ENCODE measurements around the gene TULP1.

The TULP1 gene

GRCh38 chr6:35473850-35474130 lies 38.9 kb downstream of the TULP1 start:
- Histone ChIP-seq H4K20me1 (ENCODE audit: insufficient read depth, low read length) (peaks cover 46% of the 10 kb centered on the region), H3K27me3 (ENCODE audit: insufficient read depth, low read length, poor library complexity) (no peaks in the 10 kb centered on the region), H3K79me2 (ENCODE audit: insufficient read depth, low read length) (peaks cover 24% of the 10 kb centered on the region), H2AFZ (ENCODE audit: low read depth, low read length) (no peak overlapping the region), H3K9ac (ENCODE audit: low read depth, low read length) (no peak overlapping the region), H3K4me3 (ENCODE audit: low read depth in 1 of 2, low read length in 2 of 2) (no peak overlapping the region), H3K4me2 (ENCODE audit: insufficient read depth, low read length) (no peak overlapping the region), H3K4me1 (ENCODE audit: insufficient read depth, low read length) (peaks cover 23% of the 10 kb centered on the region), H3K27ac (ENCODE audit: low read length) (no peak overlapping the region), H3K9me3 (ENCODE audit: insufficient read depth, low read length, severe bottlenecking) (no peaks in the 10 kb centered on the region), H3K36me3 (ENCODE audit: insufficient read depth, low read length) (peaks cover 42% of the 10 kb centered on the region)
- DNase-seq (no peak), ATAC-seq (ENCODE audit: insufficient read depth, low read depth) (no peak; the same call in 2 of the 3 replicates)
- TF ChIP-seq CTCF (IDR thresholded peaks at IDR 0.05; ENCODE audit: borderline replicate concordance, extremely low read depth, low read length, poor library complexity, severe bottlenecking): no peak

GRCh38 chr6:35473075-35473849 lies 39.4 kb downstream of the TULP1 start:
- TF ChIP-seq EZH2 (IDR thresholded peaks at IDR 0.05; ENCODE audit: borderline replicate concordance, low read depth, low read length, severe bottlenecking) (no peak), CTCF (IDR thresholded peaks at IDR 0.05; ENCODE audit: borderline replicate concordance, extremely low read depth, low read length, poor library complexity, severe bottlenecking) (no peak)
- no peaks in the 10 kb centered on the region for H3K27me3 ChIP-seq (ENCODE audit: insufficient read depth, low read length, poor library complexity)
- H3K4me2 ChIP-seq (ENCODE audit: insufficient read depth, low read length): no peak overlapping the region
- no peaks in the 10 kb centered on the region for H3K9me3 ChIP-seq (ENCODE audit: insufficient read depth, low read length, severe bottlenecking)
- no peak overlapping the region for H3K9ac ChIP-seq (ENCODE audit: low read depth, low read length)
- no peak overlapping the region for H3K4me3 ChIP-seq (ENCODE audit: low read depth in 1 of 2, low read length in 2 of 2)
- ATAC-seq (ENCODE audit: insufficient read depth, low read depth): no peak
- peaks cover 47% of the 10 kb centered on the region for H3K36me3 ChIP-seq (ENCODE audit: insufficient read depth, low read length)
- no peak overlapping the region for H2AFZ ChIP-seq (ENCODE audit: low read depth, low read length)
- DNase-seq: peak; percentile 23
- H3K27ac ChIP-seq (ENCODE audit: low read length): no peak overlapping the region
- H4K20me1 ChIP-seq (ENCODE audit: insufficient read depth, low read length): peaks cover 49% of the 10 kb centered on the region
- H3K79me2 ChIP-seq (ENCODE audit: insufficient read depth, low read length): peaks cover 29% of the 10 kb centered on the region
- H3K4me1 ChIP-seq (ENCODE audit: insufficient read depth, low read length): peaks cover 23% of the 10 kb centered on the region

GRCh38 chr6:35471836-35472345 lies 40.8 kb downstream of the TULP1 start:
- Histone ChIP-seq H3K4me2 (ENCODE audit: insufficient read depth, low read length) (peak overlapping the region; percentile 25; the same call in 1 of the 2 replicates), H3K9me3 (ENCODE audit: insufficient read depth, low read length, severe bottlenecking) (no peaks in the 10 kb centered on the region), H3K79me2 (ENCODE audit: insufficient read depth, low read length) (peaks cover 30% of the 10 kb centered on the region), H4K20me1 (ENCODE audit: insufficient read depth, low read length) (peaks cover 49% of the 10 kb centered on the region), H3K9ac (ENCODE audit: low read depth, low read length) (no peak overlapping the region), H3K27ac (ENCODE audit: low read length) (no peak overlapping the region), H3K27me3 (ENCODE audit: insufficient read depth, low read length, poor library complexity) (no peaks in the 10 kb centered on the region), H3K4me1 (ENCODE audit: insufficient read depth, low read length) (peaks cover 32% of the 10 kb centered on the region), H3K4me3 (ENCODE audit: low read depth in 1 of 2, low read length in 2 of 2) (no peak overlapping the region), H3K36me3 (ENCODE audit: insufficient read depth, low read length) (peaks cover 47% of the 10 kb centered on the region), H2AFZ (ENCODE audit: low read depth, low read length) (no peak overlapping the region)
- ATAC-seq (ENCODE audit: insufficient read depth, low read depth): no peak
- no peak for DNase-seq
- TF ChIP-seq EZH2 (IDR thresholded peaks at IDR 0.05; ENCODE audit: borderline replicate concordance, low read depth, low read length, severe bottlenecking) (no peak), CTCF (IDR thresholded peaks at IDR 0.05; ENCODE audit: borderline replicate concordance, extremely low read depth, low read length, poor library complexity, severe bottlenecking) (no peak)

Data from DND-41 (cell line).